ENCODE data around the gene RHCG.
"Not testable (repeated sequence)": the region's sequence is repeated elsewhere in the genome, so short reads cannot be mapped to it uniquely, and the experiment has no call there.

GRCh38 chr15:89468813-89469212 lies 27.6 kb downstream of the RHCG start:
- TF ChIP-seq POLR2A (IDR thresholded peaks at IDR 0.05; ENCODE audit: low read depth, low read length); POLR2AphosphoS5 (IDR thresholded peaks at IDR 0.05; ENCODE audit: low read depth, low read length); TAF1 (IDR thresholded peaks at IDR 0.05; ENCODE audit: borderline replicate concordance, low read depth, low read length): not testable (repeated sequence)

Measured in GM12892 (cell line).